ENCODE data around the gene GAS2. TPM values are rescaled to one million over a fixed set of nuclear protein-coding genes. Genes with fewer than 3 reads are reported as not detected.

GAS2 gene
- total RNA-seq, 2 donors from 2014 or later, result 0.95 TPM; not detected in 1

GRCh38 chr11:22774716-22775115 lies 108.3 kb downstream of the GAS2 start:
- ATAC-seq (ENCODE audit: insufficient number of reproducible peaks, low FRiP score, low read depth), result no peak
- no peak for TF ChIP-seq CTCF (IDR thresholded peaks at IDR 0.05)
- H3K27me3 ChIP-seq (replicated peaks; ENCODE audit: insufficient read depth), result no peaks in the 10 kb centered on the region
- no peak for DNase-seq (ENCODE audit: low spot score)
- no peak overlapping the region for H3K4me3 ChIP-seq
- H3K27ac ChIP-seq, result no peak overlapping the region
- H3K9me3 ChIP-seq, result no peaks in the 10 kb centered on the region
- H3K36me3 ChIP-seq, result no peaks in the 10 kb centered on the region
- no peaks in the 10 kb centered on the region for H3K4me1 ChIP-seq (ENCODE audit: control insufficient read depth in 1 of 2, low read depth in 2 of 2)

- ATAC-seq (ENCODE audit: insufficient number of reproducible peaks, low FRiP score, low read depth) (no peak), DNase-seq (ENCODE audit: low spot score) (no peak)
- no peak overlapping the region for H3K27ac ChIP-seq
- H3K9me3 ChIP-seq, result no peaks in the 10 kb centered on the region
- H3K27me3 ChIP-seq (replicated peaks; ENCODE audit: insufficient read depth), result no peaks in the 10 kb centered on the region
- no peak overlapping the region for H3K4me3 ChIP-seq
- no peaks in the 10 kb centered on the region for H3K36me3 ChIP-seq
- no peaks in the 10 kb centered on the region for H3K4me1 ChIP-seq (ENCODE audit: control insufficient read depth in 1 of 2, low read depth in 2 of 2)
- TF ChIP-seq CTCF (IDR thresholded peaks at IDR 0.05), result no peak
These were observed 108.8 kb downstream of the GAS2 start for GRCh38 chr11:22775248-22775647.

GRCh38 chr11:22778642-22779041 lies 112.2 kb downstream of the GAS2 start:
- no peaks in the 10 kb centered on the region for H3K4me1 ChIP-seq (ENCODE audit: control insufficient read depth in 1 of 2, low read depth in 2 of 2)
- DNase-seq (ENCODE audit: low spot score) (no peak), ATAC-seq (ENCODE audit: insufficient number of reproducible peaks, low FRiP score, low read depth) (no peak)
- no peaks in the 10 kb centered on the region for H3K36me3 ChIP-seq
- no peak overlapping the region for H3K4me3 ChIP-seq
- no peaks in the 10 kb centered on the region for H3K9me3 ChIP-seq
- no peaks in the 10 kb centered on the region for H3K27me3 ChIP-seq (replicated peaks; ENCODE audit: insufficient read depth)
- no peak for TF ChIP-seq CTCF (IDR thresholded peaks at IDR 0.05)
- no peak overlapping the region for H3K27ac ChIP-seq

- Histone ChIP-seq H3K27me3 (replicated peaks; ENCODE audit: insufficient read depth) (no peaks in the 10 kb centered on the region), H3K9me3 (no peaks in the 10 kb centered on the region), H3K4me3 (no peak overlapping the region), H3K27ac (no peak overlapping the region), H3K36me3 (no peaks in the 10 kb centered on the region), H3K4me1 (ENCODE audit: control insufficient read depth in 1 of 2, low read depth in 2 of 2) (no peaks in the 10 kb centered on the region)
- DNase-seq (ENCODE audit: low spot score) (no peak), ATAC-seq (ENCODE audit: insufficient number of reproducible peaks, low FRiP score, low read depth) (no peak)
- TF ChIP-seq CTCF (IDR thresholded peaks at IDR 0.05), result no peak
These were observed 113.4 kb downstream of the GAS2 start for GRCh38 chr11:22779850-22780249.

GRCh38 chr11:22780952-22781593 lies 114.7 kb downstream of the GAS2 start:
- DNase-seq (ENCODE audit: low spot score) (no peak), ATAC-seq (ENCODE audit: insufficient number of reproducible peaks, low FRiP score, low read depth) (no peak)
- H3K4me3 ChIP-seq, result no peak overlapping the region
- no peaks in the 10 kb centered on the region for H3K36me3 ChIP-seq
- no peak for TF ChIP-seq CTCF (IDR thresholded peaks at IDR 0.05)
- H3K4me1 ChIP-seq (ENCODE audit: control insufficient read depth in 1 of 2, low read depth in 2 of 2), result no peaks in the 10 kb centered on the region
- H3K27ac ChIP-seq, result no peak overlapping the region
- no peaks in the 10 kb centered on the region for H3K27me3 ChIP-seq (replicated peaks; ENCODE audit: insufficient read depth)
- no peaks in the 10 kb centered on the region for H3K9me3 ChIP-seq
